Measurements from ENCODE around the gene ATRNL1.

DNA sequence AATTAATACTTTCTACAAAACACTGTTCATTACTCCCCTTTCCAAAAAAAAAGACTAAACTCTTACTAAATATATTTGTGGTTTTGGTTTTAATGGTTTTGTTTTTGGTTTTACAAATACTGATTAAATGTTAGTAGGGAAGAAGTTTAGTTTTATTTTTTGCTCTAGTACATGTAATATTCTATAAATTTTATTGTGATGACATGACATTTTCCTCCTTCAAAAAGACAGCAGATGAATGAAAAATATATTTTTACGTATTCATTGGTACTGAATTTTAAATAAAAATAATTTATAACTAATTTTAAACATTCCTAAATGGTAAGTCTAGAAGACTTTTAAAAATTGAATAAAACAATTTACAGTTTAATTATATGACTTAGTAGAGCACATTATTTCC lies 667.0 kb downstream of the ATRNL1 start:
- TF ChIP-seq, protein P1, sequence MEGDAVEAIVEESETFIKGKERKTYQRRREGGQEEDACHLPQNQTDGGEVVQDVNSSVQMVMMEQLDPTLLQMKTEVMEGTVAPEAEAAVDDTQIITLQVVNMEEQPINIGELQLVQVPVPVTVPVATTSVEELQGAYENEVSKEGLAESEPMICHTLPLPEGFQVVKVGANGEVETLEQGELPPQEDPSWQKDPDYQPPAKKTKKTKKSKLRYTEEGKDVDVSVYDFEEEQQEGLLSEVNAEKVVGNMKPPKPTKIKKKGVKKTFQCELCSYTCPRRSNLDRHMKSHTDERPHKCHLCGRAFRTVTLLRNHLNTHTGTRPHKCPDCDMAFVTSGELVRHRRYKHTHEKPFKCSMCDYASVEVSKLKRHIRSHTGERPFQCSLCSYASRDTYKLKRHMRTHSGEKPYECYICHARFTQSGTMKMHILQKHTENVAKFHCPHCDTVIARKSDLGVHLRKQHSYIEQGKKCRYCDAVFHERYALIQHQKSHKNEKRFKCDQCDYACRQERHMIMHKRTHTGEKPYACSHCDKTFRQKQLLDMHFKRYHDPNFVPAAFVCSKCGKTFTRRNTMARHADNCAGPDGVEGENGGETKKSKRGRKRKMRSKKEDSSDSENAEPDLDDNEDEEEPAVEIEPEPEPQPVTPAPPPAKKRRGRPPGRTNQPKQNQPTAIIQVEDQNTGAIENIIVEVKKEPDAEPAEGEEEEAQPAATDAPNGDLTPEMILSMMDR (conservative IDR thresholded peaks at IDR 0.05; ENCODE audit: low read length) = no peak
- TF ChIP-seq EZH2phosphoT487 (IDR thresholded peaks at IDR 0.05; ENCODE audit: borderline replicate concordance, low read depth, low read length) = no peak
